ENCODE measurements around the gene SLC4A11. TPM values are rescaled to one million over a fixed set of nuclear protein-coding genes. Genes with fewer than 3 reads are reported as not detected.
"Not testable (repeated sequence)": the region's sequence is repeated elsewhere in the genome, so short reads cannot be mapped to it uniquely, and the experiment has no call there.

SLC4A11 gene
- total RNA-seq, 1 donor from 2014 or later, result 6.6 TPM

- no peak overlapping the region for H2AFZ ChIP-seq (ENCODE audit: low read depth, low read length)
- H3K4me2 ChIP-seq (ENCODE audit: low read length), result no peak overlapping the region
- no peak overlapping the region for H3K4me3 ChIP-seq (ENCODE audit: insufficient read depth, low read depth, low read length)
- no peak overlapping the region for H3K9ac ChIP-seq (ENCODE audit: low read length)
- Mint-ChIP-seq H3K27me3 (ENCODE audit: low read depth, unreplicated experiment) (no peaks in the 10 kb centered on the region), H3K36me3 (ENCODE audit: low read depth, unreplicated experiment) (peaks cover 3% of the 10 kb centered on the region), H3K4me3 (ENCODE audit: unreplicated experiment) (no peak overlapping the region), H3K27ac (ENCODE audit: unreplicated experiment) (no peak overlapping the region), H3K9me3 (ENCODE audit: unreplicated experiment) (no peaks in the 10 kb centered on the region), H3K4me1 (ENCODE audit: low read depth, unreplicated experiment) (no peaks in the 10 kb centered on the region)
- no peaks in the 10 kb centered on the region for H3K36me3 ChIP-seq (ENCODE audit: insufficient read depth, low read length)
- DNase-seq (ENCODE audit: low read depth), result no peak
- FAIRE-seq, result no peak
- H3K27me3 ChIP-seq (ENCODE audit: insufficient read depth, low read length), result no peaks in the 10 kb centered on the region
- no peak overlapping the region for H3K27ac ChIP-seq (ENCODE audit: low read depth, low read length)
- no peaks in the 10 kb centered on the region for H3K79me2 ChIP-seq (ENCODE audit: insufficient read depth, low read length)
- H3K4me1 ChIP-seq (ENCODE audit: insufficient read depth, low read length), result no peaks in the 10 kb centered on the region
- H4K20me1 ChIP-seq (ENCODE audit: insufficient read depth, low read length), result no peaks in the 10 kb centered on the region
- TF ChIP-seq EZH2 (IDR thresholded peaks at IDR 0.05; ENCODE audit: insufficient read depth, low read length), result no peak
- TF ChIP-seq, protein P1, sequence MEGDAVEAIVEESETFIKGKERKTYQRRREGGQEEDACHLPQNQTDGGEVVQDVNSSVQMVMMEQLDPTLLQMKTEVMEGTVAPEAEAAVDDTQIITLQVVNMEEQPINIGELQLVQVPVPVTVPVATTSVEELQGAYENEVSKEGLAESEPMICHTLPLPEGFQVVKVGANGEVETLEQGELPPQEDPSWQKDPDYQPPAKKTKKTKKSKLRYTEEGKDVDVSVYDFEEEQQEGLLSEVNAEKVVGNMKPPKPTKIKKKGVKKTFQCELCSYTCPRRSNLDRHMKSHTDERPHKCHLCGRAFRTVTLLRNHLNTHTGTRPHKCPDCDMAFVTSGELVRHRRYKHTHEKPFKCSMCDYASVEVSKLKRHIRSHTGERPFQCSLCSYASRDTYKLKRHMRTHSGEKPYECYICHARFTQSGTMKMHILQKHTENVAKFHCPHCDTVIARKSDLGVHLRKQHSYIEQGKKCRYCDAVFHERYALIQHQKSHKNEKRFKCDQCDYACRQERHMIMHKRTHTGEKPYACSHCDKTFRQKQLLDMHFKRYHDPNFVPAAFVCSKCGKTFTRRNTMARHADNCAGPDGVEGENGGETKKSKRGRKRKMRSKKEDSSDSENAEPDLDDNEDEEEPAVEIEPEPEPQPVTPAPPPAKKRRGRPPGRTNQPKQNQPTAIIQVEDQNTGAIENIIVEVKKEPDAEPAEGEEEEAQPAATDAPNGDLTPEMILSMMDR (IDR thresholded peaks at IDR 0.05; ENCODE audit: insufficient read depth, low read depth, low read length), result no peak
- no peaks in the 10 kb centered on the region for H3K9me3 ChIP-seq (ENCODE audit: insufficient read depth, low read depth, low read length)
Measured at GRCh38 chr20:3183896-3184612, 54.9 kb downstream of the SLC4A11 start.

GRCh38 chr20:3182429-3182828, 56.6 kb downstream of the SLC4A11 start:
- H3K27ac Mint-ChIP-seq (ENCODE audit: unreplicated experiment); H3K4me1 Mint-ChIP-seq (ENCODE audit: low read depth, unreplicated experiment): not testable (repeated sequence)

GRCh38 chr20:3181270-3181669, 57.7 kb downstream of the SLC4A11 start:
- H3K27me3 ChIP-seq (ENCODE audit: insufficient read depth, low read length), result no peaks in the 10 kb centered on the region
- Mint-ChIP-seq H3K4me1 (ENCODE audit: low read depth, unreplicated experiment) (no peaks in the 10 kb centered on the region), H3K9me3 (ENCODE audit: unreplicated experiment) (no peaks in the 10 kb centered on the region), H3K27ac (ENCODE audit: unreplicated experiment) (no peak overlapping the region), H3K36me3 (ENCODE audit: low read depth, unreplicated experiment) (no peaks in the 10 kb centered on the region), H3K4me3 (ENCODE audit: unreplicated experiment) (no peak overlapping the region), H3K27me3 (ENCODE audit: low read depth, unreplicated experiment) (no peaks in the 10 kb centered on the region)
- H3K4me3 ChIP-seq (ENCODE audit: insufficient read depth, low read depth, low read length), result no peak overlapping the region
- no peak overlapping the region for H3K4me2 ChIP-seq (ENCODE audit: low read length)
- no peaks in the 10 kb centered on the region for H3K36me3 ChIP-seq (ENCODE audit: insufficient read depth, low read length)
- FAIRE-seq, result no peak
- TF ChIP-seq EZH2 (IDR thresholded peaks at IDR 0.05; ENCODE audit: insufficient read depth, low read length), result no peak
- TF ChIP-seq, protein P1 (IDR thresholded peaks at IDR 0.05; ENCODE audit: insufficient read depth, low read depth, low read length), result no peak
- no peak overlapping the region for H2AFZ ChIP-seq (ENCODE audit: low read depth, low read length)
- no peak overlapping the region for H3K27ac ChIP-seq (ENCODE audit: low read depth, low read length)
- no peak for DNase-seq (ENCODE audit: low read depth)
- no peaks in the 10 kb centered on the region for H3K4me1 ChIP-seq (ENCODE audit: insufficient read depth, low read length)
- H3K9me3 ChIP-seq (ENCODE audit: insufficient read depth, low read depth, low read length), result no peaks in the 10 kb centered on the region
- no peaks in the 10 kb centered on the region for H4K20me1 ChIP-seq (ENCODE audit: insufficient read depth, low read length)
- H3K79me2 ChIP-seq (ENCODE audit: insufficient read depth, low read length), result no peaks in the 10 kb centered on the region
- no peak overlapping the region for H3K9ac ChIP-seq (ENCODE audit: low read length)

More at GRCh38 chr20:3182429-3182828, 56.6 kb downstream of the SLC4A11 start:
- not testable (repeated sequence) for H2AFZ ChIP-seq (ENCODE audit: low read depth, low read length); H3K4me3 Mint-ChIP-seq (ENCODE audit: unreplicated experiment); H3K36me3 ChIP-seq (ENCODE audit: insufficient read depth, low read length); DNase-seq (ENCODE audit: low read depth); H4K20me1 ChIP-seq (ENCODE audit: insufficient read depth, low read length); H3K4me2 ChIP-seq (ENCODE audit: low read length); H3K4me3 ChIP-seq (ENCODE audit: insufficient read depth, low read depth, low read length); H3K27ac ChIP-seq (ENCODE audit: low read depth, low read length); H3K36me3 Mint-ChIP-seq (ENCODE audit: low read depth, unreplicated experiment); H3K27me3 ChIP-seq (ENCODE audit: insufficient read depth, low read length); H3K27me3 Mint-ChIP-seq (ENCODE audit: low read depth, unreplicated experiment); H3K9me3 Mint-ChIP-seq (ENCODE audit: unreplicated experiment); H3K4me1 ChIP-seq (ENCODE audit: insufficient read depth, low read length); H3K9me3 ChIP-seq (ENCODE audit: insufficient read depth, low read depth, low read length); FAIRE-seq; H3K9ac ChIP-seq (ENCODE audit: low read length); H3K79me2 ChIP-seq (ENCODE audit: insufficient read depth, low read length)
